Measurements from ENCODE around the gene THAP2.

The THAP2 gene

GRCh38 chr12:71652656-71653055 is 11.4 kb upstream of the THAP2 start:
- Histone ChIP-seq H2BK12ac (ENCODE audit: low read length in 2 of 2) (no peak overlapping the region), H2AK5ac (ENCODE audit: low read length, severe bottlenecking) (no peak overlapping the region), H3K9me3 (ENCODE audit: control insufficient read depth, low read length) (peaks cover 19% of the 10 kb centered on the region), H3K18ac (ENCODE audit: low read depth in 1 of 2, low read length in 2 of 2) (no peak overlapping the region), H3K14ac (ENCODE audit: low read length in 2 of 2) (no peak overlapping the region), H4K8ac (ENCODE audit: low read length) (no peak overlapping the region), H2BK5ac (ENCODE audit: low read depth, low read length, poor library complexity, severe bottlenecking) (no peak overlapping the region), H2AFZ (ENCODE audit: low read depth, low read length) (no peak overlapping the region), H3K23ac (ENCODE audit: low read length in 2 of 2) (no peak overlapping the region), H3K4me2 (ENCODE audit: low read length, poor library complexity, severe bottlenecking) (no peak overlapping the region), H4K91ac (ENCODE audit: low read length) (no peak overlapping the region), H3K4ac (ENCODE audit: low read depth in 1 of 2, low read length in 2 of 2) (no peak overlapping the region), H3K9ac (ENCODE audit: low read length) (no peak overlapping the region), H3K27me3 (ENCODE audit: control insufficient read depth in 1 of 2, insufficient read depth in 1 of 2, low read length in 2 of 2) (no peaks in the 10 kb centered on the region), H3K79me1 (replicated peaks; ENCODE audit: low read length, poor library complexity, severe bottlenecking) (no peaks in the 10 kb centered on the region), H2BK120ac (ENCODE audit: low read depth, low read length) (no peak overlapping the region), H3K4me3 (ENCODE audit: insufficient read depth in 1 of 2, low read depth in 1 of 2, low read length in 2 of 2) (no peak overlapping the region), H3K36me3 (ENCODE audit: control insufficient read depth in 1 of 2, insufficient read depth in 2 of 2, low read depth in 1 of 2, low read length in 2 of 2) (peaks cover 13 to 97% of the 10 kb centered on the region in 2 experiments), H3K4me1 (ENCODE audit: control insufficient read depth, insufficient read depth, low read depth, low read length) (no peaks in the 10 kb centered on the region), H2BK15ac (ENCODE audit: low read depth, poor library complexity, severe bottlenecking) (no peak overlapping the region), H3K27ac (ENCODE audit: low read length, poor library complexity, severe bottlenecking) (no peak overlapping the region)
- no CpG with 5 or more reads among the region's 1 CpG for WGBS
- no peak for DNase-seq

GRCh38 chr12:71653137-71653536 is 11.0 kb upstream of the THAP2 start:
- peaks cover 19% of the 10 kb centered on the region for H3K9me3 ChIP-seq (ENCODE audit: control insufficient read depth, low read length)
- DNase-seq, result no peak
- H2AFZ ChIP-seq (ENCODE audit: low read depth, low read length), result no peak overlapping the region
- no peak overlapping the region for H2BK15ac ChIP-seq (ENCODE audit: low read depth, poor library complexity, severe bottlenecking)
- H3K9ac ChIP-seq (ENCODE audit: low read length), result no peak overlapping the region
- H4K8ac ChIP-seq (ENCODE audit: low read length), result no peak overlapping the region
- H3K79me1 ChIP-seq (replicated peaks; ENCODE audit: low read length, poor library complexity, severe bottlenecking), result no peaks in the 10 kb centered on the region
- H2BK5ac ChIP-seq (ENCODE audit: low read depth, low read length, poor library complexity, severe bottlenecking), result no peak overlapping the region
- no peak overlapping the region for H3K4me3 ChIP-seq (ENCODE audit: insufficient read depth in 1 of 2, low read depth in 1 of 2, low read length in 2 of 2)
- H3K27ac ChIP-seq (ENCODE audit: low read length, poor library complexity, severe bottlenecking), result no peak overlapping the region
- H2BK120ac ChIP-seq (ENCODE audit: low read depth, low read length), result no peak overlapping the region
- no peak overlapping the region for H3K18ac ChIP-seq (ENCODE audit: low read depth in 1 of 2, low read length in 2 of 2)
- H3K27me3 ChIP-seq (ENCODE audit: control insufficient read depth in 1 of 2, insufficient read depth in 1 of 2, low read length in 2 of 2), result no peaks in the 10 kb centered on the region
- no peak overlapping the region for H3K4ac ChIP-seq (ENCODE audit: low read depth in 1 of 2, low read length in 2 of 2)
- no peak overlapping the region for H3K23ac ChIP-seq (ENCODE audit: low read length in 2 of 2)
- H3K4me2 ChIP-seq (ENCODE audit: low read length, poor library complexity, severe bottlenecking), result no peak overlapping the region
- H2BK12ac ChIP-seq (ENCODE audit: low read length in 2 of 2), result no peak overlapping the region
- no peak overlapping the region for H3K14ac ChIP-seq (ENCODE audit: low read length in 2 of 2)
- no peak overlapping the region for H2AK5ac ChIP-seq (ENCODE audit: low read length, severe bottlenecking)
- WGBS, result 100% methylated on average over 2 of the region's 2 CpGs
- peaks cover 15 to 97% of the 10 kb centered on the region in 2 experiments for H3K36me3 ChIP-seq (ENCODE audit: control insufficient read depth in 1 of 2, insufficient read depth in 2 of 2, low read depth in 1 of 2, low read length in 2 of 2)
- H3K4me1 ChIP-seq (ENCODE audit: control insufficient read depth, insufficient read depth, low read depth, low read length), result no peaks in the 10 kb centered on the region
- H4K91ac ChIP-seq (ENCODE audit: low read length), result no peak overlapping the region

- Histone ChIP-seq H3K4ac (ENCODE audit: low read depth in 1 of 2, low read length in 2 of 2) (no peak overlapping the region), H3K9ac (ENCODE audit: low read length) (no peak overlapping the region), H3K4me2 (ENCODE audit: low read length, poor library complexity, severe bottlenecking) (no peak overlapping the region), H2BK15ac (ENCODE audit: low read depth, poor library complexity, severe bottlenecking) (no peak overlapping the region), H3K23ac (ENCODE audit: low read length in 2 of 2) (no peak overlapping the region), H3K36me3 (ENCODE audit: control insufficient read depth in 1 of 2, insufficient read depth in 2 of 2, low read depth in 1 of 2, low read length in 2 of 2) (peaks cover 19 to 97% of the 10 kb centered on the region in 2 experiments), H4K8ac (ENCODE audit: low read length) (no peak overlapping the region), H3K79me1 (replicated peaks; ENCODE audit: low read length, poor library complexity, severe bottlenecking) (no peaks in the 10 kb centered on the region), H2BK5ac (ENCODE audit: low read depth, low read length, poor library complexity, severe bottlenecking) (no peak overlapping the region), H3K27me3 (ENCODE audit: control insufficient read depth in 1 of 2, insufficient read depth in 1 of 2, low read length in 2 of 2) (no peaks in the 10 kb centered on the region), H2AK5ac (ENCODE audit: low read length, severe bottlenecking) (no peak overlapping the region), H2BK12ac (ENCODE audit: low read length in 2 of 2) (no peak overlapping the region), H2BK120ac (ENCODE audit: low read depth, low read length) (no peak overlapping the region), H3K18ac (ENCODE audit: low read depth in 1 of 2, low read length in 2 of 2) (no peak overlapping the region), H3K14ac (ENCODE audit: low read length in 2 of 2) (no peak overlapping the region), H4K91ac (ENCODE audit: low read length) (no peak overlapping the region), H3K9me3 (ENCODE audit: control insufficient read depth, low read length) (peaks cover 19% of the 10 kb centered on the region), H2AFZ (ENCODE audit: low read depth, low read length) (no peak overlapping the region), H3K4me1 (ENCODE audit: control insufficient read depth, insufficient read depth, low read depth, low read length) (no peaks in the 10 kb centered on the region), H3K4me3 (ENCODE audit: insufficient read depth in 1 of 2, low read depth in 1 of 2, low read length in 2 of 2) (no peak overlapping the region), H3K27ac (ENCODE audit: low read length, poor library complexity, severe bottlenecking) (no peak overlapping the region)
- 45% methylated on average over 2 of the region's 3 CpGs for WGBS
- DNase-seq, result no peak
These were observed 9.9 kb upstream of the THAP2 start for GRCh38 chr12:71654200-71654599.

- Histone ChIP-seq H3K4ac (ENCODE audit: low read depth in 1 of 2, low read length in 2 of 2) (no peak overlapping the region), H4K8ac (ENCODE audit: low read length) (no peak overlapping the region), H3K27ac (ENCODE audit: low read length, poor library complexity, severe bottlenecking) (no peak overlapping the region), H3K9me3 (ENCODE audit: control insufficient read depth, low read length) (peaks cover 19% of the 10 kb centered on the region), H3K4me3 (ENCODE audit: insufficient read depth in 1 of 2, low read depth in 1 of 2, low read length in 2 of 2) (peak overlapping the region in 1 of 2 experiments; percentile 1), H3K36me3 (ENCODE audit: control insufficient read depth in 1 of 2, insufficient read depth in 2 of 2, low read depth in 1 of 2, low read length in 2 of 2) (peaks cover 14 to 98% of the 10 kb centered on the region in 2 experiments), H3K14ac (ENCODE audit: low read length in 2 of 2) (no peak overlapping the region), H3K18ac (ENCODE audit: low read depth in 1 of 2, low read length in 2 of 2) (no peak overlapping the region), H3K4me1 (ENCODE audit: control insufficient read depth, insufficient read depth, low read depth, low read length) (no peaks in the 10 kb centered on the region), H2BK5ac (ENCODE audit: low read depth, low read length, poor library complexity, severe bottlenecking) (no peak overlapping the region), H3K79me1 (replicated peaks; ENCODE audit: low read length, poor library complexity, severe bottlenecking) (no peaks in the 10 kb centered on the region), H3K4me2 (ENCODE audit: low read length, poor library complexity, severe bottlenecking) (no peak overlapping the region), H4K91ac (ENCODE audit: low read length) (no peak overlapping the region), H2BK12ac (ENCODE audit: low read length in 2 of 2) (no peak overlapping the region), H3K27me3 (ENCODE audit: control insufficient read depth in 1 of 2, insufficient read depth in 1 of 2, low read length in 2 of 2) (no peaks in the 10 kb centered on the region), H3K23ac (ENCODE audit: low read length in 2 of 2) (no peak overlapping the region), H2AFZ (ENCODE audit: low read depth, low read length) (no peak overlapping the region), H3K9ac (ENCODE audit: low read length) (no peak overlapping the region), H2BK120ac (ENCODE audit: low read depth, low read length) (no peak overlapping the region), H2AK5ac (ENCODE audit: low read length, severe bottlenecking) (no peak overlapping the region), H2BK15ac (ENCODE audit: low read depth, poor library complexity, severe bottlenecking) (no peak overlapping the region)
- DNase-seq, result no peak
- WGBS, result 100% methylated on average over 1 of the region's 1 CpG
These were observed 8.6 kb upstream of the THAP2 start for GRCh38 chr12:71655495-71655894.

All from mesenchymal stem cell (in vitro differentiated cells and primary cell).